IMR-90 (cell line): ENCODE results near the gene ABCA12. TPM values are rescaled to one million over a fixed set of nuclear protein-coding genes. Genes with fewer than 3 reads are reported as not detected.

Source experiments
- ATAC-seq: fragments of 200-7000 bp; cut with Tn5 transposase; 2 replicates; pipeline ENCODE4 v1.9.1; 2020; ENCODE audit warnings: low read depth, mild to moderate bottlenecking, moderate library complexity
- BruUV-seq: library from RNA; stranded (reverse); fragments of 400-500 nt; replicated peaks from 2 replicates; lab custom pipeline; 2021; lab: Mats Ljungman, UMichigan
- CTCF ChIA-PET: fragments of 300-600 bp; formaldehyde crosslinking; extraction: SDS; loops from one replicate; lab custom pipeline; 2021; ENCODE audit warnings: antibody characterized with exemption; lab: Yijun Ruan, JAX
- POLR2A ChIA-PET: fragments of 300-600 bp; sonication (Branson Sonifier 250); formaldehyde crosslinking; loops from one replicate; lab custom pipeline; 2022; ENCODE audit warnings: antibody characterized with exemption; ENCODE audit not compliant: unreplicated experiment; lab: Charles Lee
- DNase-seq: peaks from one replicate; pipeline ENCODE4 v3.0.0; 2013
- H2AFZ ChIP-seq: replicated peaks from 2 replicates; pipeline ENCODE3; 2013; ENCODE audit warnings: low read length, mild to moderate bottlenecking; ENCODE audit not compliant: poor library complexity
- H2AK5ac ChIP-seq: 2 replicates; pipeline ENCODE4 v1.6.1; 2013; ENCODE audit warnings: low read depth, low read length, inconsistent platforms
- H2AK9ac ChIP-seq: replicated peaks from 2 replicates; pipeline ENCODE3; 2013; ENCODE audit warnings: mild to moderate bottlenecking, low read depth, low read length, moderate library complexity; ENCODE audit not compliant: poor library complexity
- H2BK120ac ChIP-seq: 2 replicates; pipeline ENCODE4 v1.6.1; 2013; ENCODE audit warnings: low read depth, low read length, inconsistent platforms
- H2BK15ac ChIP-seq: 3 replicates; pipeline ENCODE4 v1.6.1; 2013; ENCODE audit warnings: low read depth, low read length, inconsistent platforms
- H2BK20ac ChIP-seq: 2 replicates; pipeline ENCODE4 v1.6.1; 2013; ENCODE audit warnings: low read depth, mild to moderate bottlenecking, inconsistent platforms, low read length, moderate library complexity
- H2BK5ac ChIP-seq: 2 replicates; pipeline ENCODE4 v1.6.1; 2013; ENCODE audit warnings: mild to moderate bottlenecking, low read depth, low read length, inconsistent platforms; ENCODE audit not compliant: poor library complexity, severe bottlenecking
- H3K14ac ChIP-seq: replicated peaks from 2 replicates; pipeline ENCODE4 v1.6.1; 2013; ENCODE audit warnings: low read depth, low read length, inconsistent platforms
- H3K18ac ChIP-seq: 2 replicates; pipeline ENCODE4 v1.6.1; 2013; ENCODE audit warnings: low read depth, low read length, control low read depth
- H3K23ac ChIP-seq: 2 replicates; pipeline ENCODE4 v1.6.1; 2013; ENCODE audit warnings: low read depth, low read length, inconsistent platforms
- H3K27ac ChIP-seq: 2 replicates; pipeline ENCODE4 v1.5.1; 2013; ENCODE audit warnings: mild to moderate bottlenecking, control low read depth, low read length; ENCODE audit not compliant: insufficient read depth
- H3K27me3 ChIP-seq: 2 replicates; pipeline ENCODE4 v1.6.1; 2013; ENCODE audit warnings: low read length; ENCODE audit not compliant: control insufficient read depth, insufficient read depth
- H3K36me3 ChIP-seq: 2 replicates; pipeline ENCODE4 v1.6.1; 2013; ENCODE audit warnings: low read length, mixed read lengths; ENCODE audit not compliant: control insufficient read depth, insufficient read depth
- H3K4ac ChIP-seq: 2 replicates; pipeline ENCODE4 v1.6.1; 2013; ENCODE audit warnings: low read depth, low read length, inconsistent platforms
- H3K4me1 ChIP-seq: 2 replicates; pipeline ENCODE4 v1.6.1; 2013; ENCODE audit warnings: low read length, mixed read lengths; ENCODE audit not compliant: control insufficient read depth, insufficient read depth
- H3K4me2 ChIP-seq: 2 replicates; pipeline ENCODE4 v1.6.1; 2013; ENCODE audit warnings: low read depth, mild to moderate bottlenecking, control low read depth, low read length, moderate library complexity
- H3K4me3 ChIP-seq: 2 replicates; pipeline ENCODE4 v1.5.1; 2013; ENCODE audit warnings: low read depth, mild to moderate bottlenecking, control low read depth, low read length, moderate library complexity; ENCODE audit not compliant: insufficient read depth
- H3K56ac ChIP-seq: 2 replicates; pipeline ENCODE4 v1.6.1; 2013; ENCODE audit warnings: low read length, inconsistent platforms; ENCODE audit not compliant: insufficient read depth; ENCODE audit errors: extremely low read depth
- H3K79me1 ChIP-seq, 2 experiments: 2 replicates each; pipeline ENCODE4 v1.6.1; 2013; ENCODE audit warnings: low read length in 2 of 2, inconsistent platforms in 1 of 2, low read depth in 1 of 2
- H3K9ac ChIP-seq: 2 replicates; pipeline ENCODE4 v1.6.1; 2013; ENCODE audit warnings: low read depth, low read length, control low read depth
- H3K9me1 ChIP-seq: 2 replicates; pipeline ENCODE4 v1.6.1; 2013; ENCODE audit warnings: low read length, inconsistent platforms; ENCODE audit not compliant: insufficient read depth
- H3K9me3 ChIP-seq: 2 replicates; pipeline ENCODE4 v1.6.1; 2013; ENCODE audit warnings: low read length; ENCODE audit not compliant: control insufficient read depth, insufficient read depth
- H4K20me1 ChIP-seq: 2 replicates; pipeline ENCODE4 v1.6.1; 2013; ENCODE audit warnings: low read length, inconsistent platforms; ENCODE audit not compliant: insufficient read depth
- H4K5ac ChIP-seq: 2 replicates; pipeline ENCODE4 v1.6.1; 2013; ENCODE audit warnings: mild to moderate bottlenecking, low read depth, low read length, control low read depth
- H4K8ac ChIP-seq, 2 experiments: 2 replicates each; pipeline ENCODE4 v1.6.1; 2013; ENCODE audit warnings: low read depth in 2 of 2, low read length in 2 of 2, control low read depth in 1 of 2, inconsistent platforms in 1 of 2
- H4K91ac ChIP-seq: 2 replicates; pipeline ENCODE4 v1.6.1; 2013; ENCODE audit warnings: low read depth, low read length, inconsistent platforms; ENCODE audit not compliant: insufficient read depth
- BHLHE40 ChIP-seq: fragments of 150-350 bp; IDR thresholded peaks from 2 replicates; pipeline ENCODE4 v1.6.1; 2016; ENCODE audit warnings: mild to moderate bottlenecking, low read depth, low read length
- CEBPB ChIP-seq: IDR thresholded peaks from 2 replicates; pipeline ENCODE4 v1.6.1; 2012; ENCODE audit warnings: low read depth, low read length, improper control_type of control experiment
- CHD1 ChIP-seq: IDR thresholded peaks from 2 replicates; pipeline ENCODE4 v1.6.1; 2012; ENCODE audit warnings: low read depth, low read length, improper control_type of control experiment
- ELK1 ChIP-seq: fragments of 150-350 bp; IDR thresholded peaks from 2 replicates; pipeline ENCODE4 v1.6.1; 2016; ENCODE audit warnings: low read depth, mild to moderate bottlenecking, low read length, moderate library complexity, borderline replicate concordance
- FOS ChIP-seq: fragments of 150-350 bp; IDR thresholded peaks from 2 replicates; pipeline ENCODE4 v1.6.1; 2016; ENCODE audit warnings: low read depth, low read length
- MAFK ChIP-seq: IDR thresholded peaks from 2 replicates; pipeline ENCODE4 v1.6.1; 2012; ENCODE audit warnings: low read depth, low read length, improper control_type of control experiment
- MAZ ChIP-seq: IDR thresholded peaks from 2 replicates; pipeline ENCODE4 v1.6.1; 2012; ENCODE audit warnings: low read depth, mild to moderate bottlenecking, low read length, improper control_type of control experiment, moderate library complexity, borderline replicate concordance
- MXI1 ChIP-seq: IDR thresholded peaks from 2 replicates; pipeline ENCODE4 v1.6.1; 2012; ENCODE audit warnings: low read depth, mild to moderate bottlenecking, low read length, moderate library complexity, borderline replicate concordance
- NFE2L2 ChIP-seq: fragments of 150-350 bp; IDR thresholded peaks from 2 replicates; pipeline ENCODE4 v1.6.1; 2016; ENCODE audit warnings: low read depth, mild to moderate bottlenecking, low read length
- POLR2A ChIP-seq: IDR thresholded peaks from 2 replicates; pipeline ENCODE4 v1.6.1; 2012; ENCODE audit warnings: mild to moderate bottlenecking, low read depth, low read length
- RCOR1 ChIP-seq: IDR thresholded peaks from 2 replicates; pipeline ENCODE4 v1.6.1; 2012; ENCODE audit warnings: mild to moderate bottlenecking, low read length, improper control_type of control experiment; ENCODE audit not compliant: insufficient replicate concordance
- RFX5 ChIP-seq: IDR thresholded peaks from 2 replicates; pipeline ENCODE4 v1.8.0; 2012; ENCODE audit warnings: low read depth, mild to moderate bottlenecking, low read length, moderate library complexity
- SMC3 ChIP-seq: fragments of 150-350 bp; IDR thresholded peaks from 2 replicates; pipeline ENCODE4 v1.6.1; 2016; ENCODE audit warnings: low read depth, mild to moderate bottlenecking, antibody characterized with exemption, low read length, moderate library complexity
- USF2 ChIP-seq: fragments of 150-350 bp; IDR thresholded peaks from 2 replicates; pipeline ENCODE4 v1.6.1; 2017; ENCODE audit warnings: mild to moderate bottlenecking, antibody characterized with exemption, low read length, low read depth
- WGBS, 2 experiments: methylation state at CpG; one replicate each; pipeline versions ENCODE4 v1.1.5 to v1.1.7; 2013; ENCODE audit warnings: missing lambda C conversion rate in 2 of 2; ENCODE audit not compliant: insufficient read length in 1 of 2; ENCODE audit errors: extremely low coverage in 2 of 2; 5-methylcytosine and 5-hydroxymethylcytosine counted together
- dilution Hi-C: fragments of 300-500 bp; cut with HindIII; formaldehyde crosslinking; loops from one replicate; pipeline ENCODE4 v1.14.3; 2018; ENCODE audit warnings: low sequenced_read_pairs; ENCODE audit not compliant: unreplicated experiment
- in situ Hi-C: fragments of 300-500 bp; cut with MboI; formaldehyde crosslinking; loops from 3 replicates; pipeline ENCODE4 v1.14.3; 2019; ENCODE audit warnings: low sequenced_read_pairs, inconsistent platforms, mixed read lengths
- intact Hi-C: fragments of 100-400 bp; cut with micrococcal nuclease; formaldehyde crosslinking; loops from 2 replicates; pipeline ENCODE4 v1.10.0; 2022
- polyA plus RNA-seq, 3 experiments: library from polyadenylated mRNA; depleted of rRNA; stranded (reverse); fragments of >200 nt; gene quantifications; 2 replicates each; pipeline ENCODE4 v1.2.3, GENCODE V29; 2012; ENCODE audit warnings: low replicate concordance in 1 of 3
- total RNA-seq: library from RNA; depleted of rRNA; stranded (reverse); fragments of >200 nt; gene quantifications from 2 replicates; pipeline ENCODE4 v1.2.3, GENCODE V29; 2012

ABCA12 gene
- total and polyA plus RNA-seq, 2 of the 4 experiments (the other 2 are of a cell fraction), result under 0.01 TPM; not detected in 1

- Histone ChIP-seq H3K4me3 (no peak overlapping the region), H2BK20ac (no peak overlapping the region), H3K14ac (no peak overlapping the region), H4K8ac (no peak overlapping the region), H2AK5ac (no peak overlapping the region), H3K18ac (no peak overlapping the region), H2AFZ (no peak overlapping the region), H2AK9ac (no peak overlapping the region), H4K91ac (no peak overlapping the region), H3K36me3 (no peaks in the 10 kb centered on the region), H3K9me3 (no peaks in the 10 kb centered on the region), H3K23ac (no peak overlapping the region), H3K9ac (no peak overlapping the region), H2BK120ac (no peak overlapping the region), H3K9me1 (no peaks in the 10 kb centered on the region), H3K79me1 (no peaks in the 10 kb centered on the region), H2BK15ac (no peak overlapping the region), H3K4me1 (no peaks in the 10 kb centered on the region), H4K5ac (no peak overlapping the region), H4K20me1 (no peaks in the 10 kb centered on the region), H3K4ac (no peak overlapping the region), H3K27me3 (no peaks in the 10 kb centered on the region), H3K56ac (no peak overlapping the region), H3K4me2 (no peak overlapping the region), H2BK5ac (no peak overlapping the region), H3K27ac (no peak overlapping the region)
- DNase-seq (no peak), ATAC-seq (no peak)
- ChIA-PET POLR2A (no interaction called here), CTCF (interaction anchor here (0.5 kb wide), 1 partner anchor 51 kb away, joined by 3 read pairs; no protein-coding TSS in a partner anchor)
- dilution Hi-C loops (no loop called here), intact Hi-C loops (no loop called here), in situ Hi-C loops (no loop called here)
- no TSS peak for BruUV-seq
- TF ChIP-seq MAZ (no peak), MAFK (no peak), FOS (no peak), RFX5 (no peak), CHD1 (no peak), SMC3 (no peak), CEBPB (no peak), RCOR1 (no peak), MXI1 (no peak), BHLHE40 (no peak), ELK1 (no peak), POLR2A (no peak), USF2 (no peak), NFE2L2 (no peak)
- no CpG with 5 or more reads among the region's 1 CpG for WGBS, 2 experiments
These were observed 11.5 kb upstream of the ABCA12 start for GRCh38 chr2:215149894-215150293.
